Measurements from ENCODE around the gene TMEM184B.

TMEM184B gene

GRCh38 chr22:38295339-38295738 is 22.5 kb upstream of the TMEM184B start:
- H3K4me1 ChIP-seq, result no peaks in the 10 kb centered on the region; the same call in 1 of the 2 replicates
- DNase-seq, result no peak
- peaks cover 84% of the 10 kb centered on the region for H3K36me3 ChIP-seq
- H3K4me3 ChIP-seq (ENCODE audit: low read depth, low read length), result no peak overlapping the region
- no peaks in the 10 kb centered on the region for H3K9me3 ChIP-seq
- H3K27me3 ChIP-seq, result no peaks in the 10 kb centered on the region
- no peak for TF ChIP-seq CTCF (IDR thresholded peaks at IDR 0.05; ENCODE audit: low read depth, low read length)

- Histone ChIP-seq H3K4me3 (ENCODE audit: low read depth, low read length) (no peak overlapping the region), H3K9me3 (no peaks in the 10 kb centered on the region), H3K27me3 (no peaks in the 10 kb centered on the region), H3K36me3 (peaks cover 72% of the 10 kb centered on the region), H3K4me1 (no peaks in the 10 kb centered on the region; the same call in 1 of the 2 replicates)
- DNase-seq, result no peak
- TF ChIP-seq CTCF (IDR thresholded peaks at IDR 0.05; ENCODE audit: low read depth, low read length), result no peak
Observed at GRCh38 chr22:38294193-38294592, 21.4 kb upstream of the TMEM184B start.

GRCh38 chr22:38292694-38293093 is 19.9 kb upstream of the TMEM184B start:
- no peak overlapping the region for H3K4me3 ChIP-seq (ENCODE audit: low read depth, low read length)
- no peaks in the 10 kb centered on the region for H3K27me3 ChIP-seq
- DNase-seq, result no peak
- peaks cover 57% of the 10 kb centered on the region for H3K36me3 ChIP-seq
- no peaks in the 10 kb centered on the region; the same call in 1 of the 2 replicates for H3K4me1 ChIP-seq
- no peak for TF ChIP-seq CTCF (IDR thresholded peaks at IDR 0.05; ENCODE audit: low read depth, low read length)
- H3K9me3 ChIP-seq, result no peaks in the 10 kb centered on the region

GRCh38 chr22:38291201-38291777 is 18.5 kb upstream of the TMEM184B start:
- peak; percentile 41; the same call in 1 of the 2 replicates for TF ChIP-seq CTCF (IDR thresholded peaks at IDR 0.05; ENCODE audit: low read depth, low read length)
- no peak overlapping the region for H3K4me3 ChIP-seq (ENCODE audit: low read depth, low read length)
- H3K9me3 ChIP-seq, result no peaks in the 10 kb centered on the region
- DNase-seq, result peak; percentile 68
- H3K27me3 ChIP-seq, result no peaks in the 10 kb centered on the region
- peaks cover 43% of the 10 kb centered on the region for H3K36me3 ChIP-seq
- H3K4me1 ChIP-seq, result no peaks in the 10 kb centered on the region; the same call in 1 of the 2 replicates

- TF ChIP-seq CTCF (IDR thresholded peaks at IDR 0.05; ENCODE audit: low read depth, low read length), result no peak
- Histone ChIP-seq H3K9me3 (no peaks in the 10 kb centered on the region), H3K4me3 (ENCODE audit: low read depth, low read length) (no peak overlapping the region), H3K27me3 (no peaks in the 10 kb centered on the region), H3K36me3 (peaks cover 34% of the 10 kb centered on the region), H3K4me1 (no peaks in the 10 kb centered on the region; the same call in 1 of the 2 replicates)
- DNase-seq, result no peak
Observed at GRCh38 chr22:38290347-38290746, 17.5 kb upstream of the TMEM184B start.

- Histone ChIP-seq H3K27me3 (no peaks in the 10 kb centered on the region), H3K4me3 (ENCODE audit: low read depth, low read length) (no peak overlapping the region), H3K9me3 (no peaks in the 10 kb centered on the region), H3K4me1 (no peaks in the 10 kb centered on the region; the same call in 1 of the 2 replicates), H3K36me3 (peaks cover 27% of the 10 kb centered on the region)
- DNase-seq, result no peak
- no peak for TF ChIP-seq CTCF (IDR thresholded peaks at IDR 0.05; ENCODE audit: low read depth, low read length)
Observed at GRCh38 chr22:38289583-38290082, 16.8 kb upstream of the TMEM184B start.

All from BE2C (cell line).